GM19035 (cell line): ENCODE data around the gene ZNF445.
"Not testable (repeated sequence)": the region's sequence is repeated elsewhere in the genome, so short reads cannot be mapped to it uniquely, and the experiment has no call there.

Experiments used
- ATAC-seq: cut with Tn5 transposase; IDR thresholded peaks from one replicate; pipeline ENCODE4 v1.9.1; 2021; ENCODE audit not compliant: unreplicated experiment

ZNF445 gene

DNA sequence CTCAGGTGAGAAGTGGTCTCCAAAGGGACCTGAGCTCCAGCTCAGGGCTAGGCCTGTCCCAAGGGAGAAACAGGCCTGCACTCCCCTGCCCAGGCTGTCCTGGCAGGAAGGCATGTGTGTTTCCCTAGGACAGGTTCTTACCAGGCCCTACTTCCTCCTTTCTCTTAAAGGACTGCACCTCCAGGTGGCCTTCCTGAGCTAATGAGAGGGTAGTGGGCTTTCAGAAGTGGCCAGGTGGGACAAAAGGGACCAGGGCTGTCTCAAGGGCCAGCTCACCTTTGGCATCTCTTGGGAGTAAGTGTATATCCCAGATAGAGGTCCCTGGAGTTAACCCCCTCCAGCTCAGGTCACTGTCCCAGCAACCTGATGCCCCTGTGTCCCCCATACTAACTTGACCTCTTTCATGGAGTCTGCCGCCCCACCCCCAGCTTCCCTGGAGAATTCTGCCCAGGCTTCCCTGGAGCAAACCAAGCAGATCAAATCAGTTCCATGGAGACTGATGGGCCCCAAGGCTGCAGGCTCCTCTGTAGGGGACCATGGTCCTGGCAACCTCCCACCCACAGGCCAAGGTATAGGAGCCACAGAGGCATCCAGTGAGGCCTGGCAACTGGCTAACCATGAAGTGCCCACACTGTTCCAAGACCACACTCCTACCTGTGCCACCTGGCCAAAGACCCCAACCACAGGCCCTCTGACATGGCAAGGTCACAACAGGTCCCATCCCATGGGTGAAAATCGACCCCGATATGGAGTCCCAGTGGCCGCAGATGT is 67.6 kb downstream of the ZNF445 start:
- no peak for ATAC-seq

DNA sequence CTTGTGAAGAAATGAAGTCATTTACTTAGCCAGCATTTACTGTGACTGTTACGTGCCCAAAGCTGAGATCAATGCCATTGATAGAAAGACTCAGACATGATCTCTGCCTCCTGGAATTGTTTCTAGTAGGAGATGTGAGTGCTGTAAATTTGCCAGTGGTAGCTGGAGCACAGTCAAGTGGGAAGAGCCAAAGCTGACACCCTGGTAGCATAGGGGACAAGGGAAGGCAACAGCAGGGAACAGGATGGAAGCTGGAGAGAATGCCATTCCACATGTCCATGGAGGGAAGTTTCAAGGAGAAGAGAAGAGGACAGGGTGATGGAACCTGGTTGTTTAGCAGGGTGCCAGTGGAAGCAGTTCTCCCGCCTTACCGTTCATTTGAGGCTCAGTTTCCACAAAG is 74.9 kb downstream of the ZNF445 start:
- ATAC-seq, result no peak

DNA sequence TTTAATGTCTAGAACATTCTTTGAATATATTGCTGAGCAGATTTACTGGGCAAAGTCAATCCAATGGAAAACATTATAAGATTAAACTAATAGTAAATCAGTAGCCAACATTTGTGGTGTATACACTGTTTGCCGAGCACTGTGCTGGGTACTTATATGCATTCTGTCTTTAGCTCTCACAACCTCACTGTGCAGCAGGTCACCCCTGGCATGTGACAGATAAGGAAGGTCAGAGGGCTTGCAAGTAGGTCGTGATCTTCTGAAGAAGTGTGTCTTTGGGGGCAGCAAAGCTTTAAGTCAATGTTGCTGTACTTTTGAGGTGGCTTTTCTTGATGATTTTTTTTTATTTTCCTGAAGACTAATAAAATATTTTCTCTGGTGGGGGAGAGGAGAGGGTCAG is 76.7 kb downstream of the ZNF445 start:
- ATAC-seq, result no peak

DNA sequence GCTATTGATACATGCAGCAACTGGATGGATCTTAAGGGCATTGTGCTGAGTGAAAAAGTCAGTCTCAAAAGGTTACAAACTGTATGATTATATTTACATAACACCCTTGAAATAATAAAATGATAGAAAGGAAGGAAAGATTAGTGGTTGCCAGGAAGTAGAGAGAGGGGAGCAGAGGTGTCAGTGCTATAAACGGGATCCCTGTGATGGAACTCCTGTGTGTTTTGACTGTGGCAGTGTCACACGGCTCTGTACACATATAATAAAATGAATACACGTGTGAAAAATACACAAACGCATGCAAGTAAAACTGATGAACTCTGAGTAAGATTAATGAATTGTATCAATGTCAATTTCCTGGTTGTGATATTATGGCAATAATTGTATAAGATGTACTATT is 78.6 kb downstream of the ZNF445 start:
- ATAC-seq, result no peak

DNA sequence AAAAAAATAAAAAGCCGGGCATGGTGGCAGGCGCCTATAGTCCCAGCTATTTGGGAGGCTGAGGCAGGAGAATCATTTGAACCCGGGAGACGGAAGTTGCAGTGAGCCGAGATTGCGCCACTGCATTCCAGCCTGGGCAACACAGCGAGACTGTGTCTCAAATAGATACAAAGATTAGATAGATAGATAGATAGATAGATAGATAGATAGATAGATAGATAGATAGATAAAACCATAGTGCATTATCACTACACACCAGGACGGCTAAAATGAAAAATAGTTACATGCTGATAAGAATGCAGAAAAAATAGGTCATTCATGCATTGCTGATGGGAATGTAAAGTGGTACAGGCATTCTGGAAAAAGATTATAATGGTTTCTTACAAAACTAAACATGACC is 79.2 kb downstream of the ZNF445 start:
- not testable (repeated sequence) for ATAC-seq

DNA sequence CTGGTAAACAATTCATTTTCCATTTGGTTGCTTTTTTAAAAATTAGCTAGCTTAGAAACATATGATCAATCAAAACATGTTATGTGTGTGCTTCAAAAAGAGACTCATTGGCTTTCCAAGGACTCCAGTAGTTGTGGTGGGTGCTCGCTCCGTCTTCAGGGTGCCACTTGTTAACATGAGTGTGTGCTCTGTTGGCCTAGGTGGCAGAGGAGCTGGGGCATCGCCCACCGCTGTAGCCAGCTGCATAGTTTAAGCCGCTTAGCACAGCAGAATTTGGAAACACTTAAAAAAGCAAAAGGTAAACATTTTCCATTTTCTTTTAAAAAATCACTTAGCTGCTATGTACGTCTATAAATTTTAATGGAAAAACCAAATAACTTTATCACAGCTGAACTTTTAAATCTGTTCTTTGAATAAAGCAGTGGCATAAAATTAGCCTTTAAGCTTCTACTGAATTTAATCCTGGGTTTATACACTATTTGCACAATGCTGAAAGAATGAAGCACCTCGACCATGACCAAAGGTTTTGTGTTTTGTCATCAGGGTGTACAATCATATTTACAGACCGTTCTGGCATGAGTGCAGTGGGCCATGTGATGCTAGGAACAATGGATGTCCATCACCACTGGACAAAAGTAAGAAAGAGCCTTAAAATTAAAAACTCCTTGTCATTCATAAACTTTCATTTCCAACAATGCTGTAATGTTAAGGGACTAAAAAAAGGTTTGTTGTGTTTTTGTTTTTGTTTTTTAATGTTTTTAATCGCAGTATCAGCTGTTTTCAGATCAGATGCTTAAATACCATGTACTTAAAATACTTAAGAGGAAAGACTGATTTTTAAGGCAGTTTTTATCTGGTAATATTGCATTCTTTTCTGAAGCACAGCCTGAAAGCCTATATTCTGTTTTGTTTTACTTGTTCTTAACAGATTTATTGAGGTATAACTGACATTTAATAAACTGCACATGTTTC is 81.0 kb downstream of the ZNF445 start:
- no peak for ATAC-seq

DNA sequence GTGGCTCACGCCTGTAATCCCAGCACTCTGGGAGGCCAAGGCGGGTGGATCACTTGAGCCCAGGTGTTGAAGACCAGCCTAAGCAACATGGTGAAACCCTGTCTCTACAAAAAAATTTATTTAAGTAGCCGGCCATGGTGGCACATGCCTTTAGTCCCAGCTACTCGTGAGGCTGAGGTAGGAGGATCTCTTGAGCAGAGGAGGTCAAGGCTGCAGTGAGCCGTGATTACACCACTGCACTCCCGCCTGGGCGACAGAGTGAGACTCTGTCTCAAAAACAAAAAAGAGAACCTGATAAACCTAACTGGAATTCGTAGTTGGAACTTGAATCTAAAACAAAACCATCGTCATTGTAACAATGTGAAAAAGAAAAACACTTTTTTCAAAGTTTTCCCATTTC is 81.8 kb downstream of the ZNF445 start:
- no peak for ATAC-seq

DNA sequence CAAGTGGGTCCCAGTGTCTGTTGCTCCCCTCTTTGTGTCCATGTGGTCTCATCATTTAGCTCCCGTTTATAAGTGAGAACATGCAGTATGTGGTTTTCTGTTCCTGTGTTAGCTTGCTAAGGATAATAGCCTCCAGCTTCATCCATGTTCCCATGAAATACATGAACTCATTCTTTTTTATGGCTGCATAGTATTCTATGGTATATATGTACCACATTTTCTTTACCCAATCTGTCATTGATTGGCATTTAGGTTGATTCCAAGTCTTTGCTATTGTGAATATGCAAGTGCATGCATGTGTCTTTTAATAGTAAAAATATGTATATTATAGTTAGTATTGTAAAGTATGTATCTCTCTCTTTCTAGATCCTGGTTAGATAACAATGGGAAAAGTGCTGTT is 85.0 kb downstream of the ZNF445 start:
- no peak for ATAC-seq

DNA sequence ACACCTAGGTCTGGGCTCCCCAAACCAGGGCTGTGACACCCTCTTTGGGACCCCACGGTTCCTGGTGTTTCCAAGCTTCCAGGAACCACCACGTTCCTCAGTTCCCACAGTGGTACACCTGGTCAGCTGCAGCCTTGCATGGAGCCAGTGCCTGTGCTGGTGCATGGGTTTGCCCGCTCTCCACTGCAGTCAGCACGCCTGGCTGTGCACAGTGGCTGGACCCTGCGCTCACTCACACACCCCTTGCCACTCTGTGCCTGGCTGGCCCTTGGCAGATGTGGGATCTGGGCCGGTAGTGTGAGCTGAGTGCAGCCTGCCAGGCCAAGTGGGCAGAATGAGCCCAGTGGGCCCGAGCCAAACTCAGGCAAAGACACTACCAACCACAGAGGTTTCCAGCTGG is 90.1 kb downstream of the ZNF445 start:
- ATAC-seq, result no peak
